ENCODE data around the gene PIP5K1B. TPM values are rescaled to one million over a fixed set of nuclear protein-coding genes. Genes with fewer than 3 reads are reported as not detected.

Gene PIP5K1B
- polyA plus RNA-seq, 2 donors: 0.14 to 0.35 TPM

DNA sequence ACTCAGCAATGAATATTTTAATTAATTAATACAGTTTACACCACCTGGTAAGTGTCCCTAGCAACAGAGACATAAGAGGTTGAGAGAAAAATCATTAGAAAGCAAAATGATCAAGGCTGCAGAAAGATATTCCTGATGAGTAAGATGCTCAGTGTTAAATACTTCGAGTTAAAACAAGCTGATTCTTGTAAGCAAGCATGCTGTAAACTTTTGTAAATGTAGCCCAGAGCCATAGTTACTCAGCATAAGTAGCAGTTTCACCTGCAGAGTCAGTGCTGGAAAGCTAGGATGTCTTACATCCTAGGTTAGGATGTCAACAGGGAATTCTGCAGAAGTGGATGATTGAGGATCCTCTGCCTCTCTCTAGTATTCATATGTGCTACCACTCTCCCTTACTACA lies 304.7 kb downstream of the PIP5K1B start:
- Histone ChIP-seq H3K4me3 (ENCODE audit: low read depth in 1 of 2, low read length in 2 of 2) (no peak overlapping the region), H3K4me1 (ENCODE audit: control insufficient read depth in 2 of 2, insufficient read depth in 2 of 2, low read length in 1 of 2) (no peaks in the 10 kb centered on the region), H3K27me3 (ENCODE audit: control insufficient read depth in 1 of 2, insufficient read depth in 2 of 2, low read length in 2 of 2) (no peaks in the 10 kb centered on the region), H3K36me3 (ENCODE audit: control insufficient read depth in 2 of 2, insufficient read depth in 2 of 2, low read length in 1 of 2) (no peaks in the 10 kb centered on the region), H3K27ac (ENCODE audit: low read depth in 2 of 2, low read length in 1 of 2) (no peak overlapping the region), H3K9me3 (ENCODE audit: control insufficient read depth in 2 of 2, insufficient read depth in 1 of 2, low read depth in 1 of 2, low read length in 1 of 2) (no peaks in the 10 kb centered on the region)
- WGBS, 2 donors: 36 to 51% methylated on average over 1 of the region's 1 CpG

- 70 to 77% methylated on average over 18 of the region's 18 CpGs for whole genome bisulfite sequencing, 2 donors
- Histone ChIP-seq H3K9me3 (ENCODE audit: control insufficient read depth in 2 of 2, insufficient read depth in 1 of 2, low read depth in 1 of 2, low read length in 1 of 2) (no peaks in the 10 kb centered on the region), H3K4me3 (ENCODE audit: low read depth in 1 of 2, low read length in 2 of 2) (no peak overlapping the region), H3K4me1 (ENCODE audit: control insufficient read depth in 2 of 2, insufficient read depth in 2 of 2, low read length in 1 of 2) (no peaks in the 10 kb centered on the region), H3K27ac (ENCODE audit: low read depth in 2 of 2, low read length in 1 of 2) (no peak overlapping the region), H3K36me3 (ENCODE audit: control insufficient read depth in 2 of 2, insufficient read depth in 2 of 2, low read length in 1 of 2) (no peaks in the 10 kb centered on the region), H3K27me3 (ENCODE audit: control insufficient read depth in 1 of 2, insufficient read depth in 2 of 2, low read length in 2 of 2) (no peaks in the 10 kb centered on the region)
Observed at GRCh38 chr9:69012696-69013381, 307.8 kb downstream of the PIP5K1B start.

DNA sequence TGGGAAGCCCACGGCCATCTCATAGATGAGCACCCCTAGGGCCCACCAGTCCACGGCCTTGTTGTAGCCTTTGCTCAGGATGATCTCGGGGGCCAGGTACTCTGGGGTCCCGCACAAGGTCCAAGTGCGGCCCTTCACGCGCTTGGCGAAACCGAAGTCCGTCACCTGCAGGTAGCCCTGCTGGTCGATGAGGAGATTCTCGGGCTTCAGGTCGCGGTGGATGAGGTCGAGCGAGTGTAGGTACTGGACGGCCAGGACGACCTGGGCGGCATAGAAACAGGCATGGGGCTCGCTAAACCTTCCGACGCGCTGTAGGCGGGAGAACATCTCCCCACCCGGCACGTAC lies 308.3 kb downstream of the PIP5K1B start:
- Histone ChIP-seq H3K36me3 (ENCODE audit: control insufficient read depth in 2 of 2, insufficient read depth in 2 of 2, low read length in 1 of 2) (no peaks in the 10 kb centered on the region), H3K9me3 (ENCODE audit: control insufficient read depth in 2 of 2, insufficient read depth in 1 of 2, low read depth in 1 of 2, low read length in 1 of 2) (no peaks in the 10 kb centered on the region), H3K4me3 (ENCODE audit: low read depth in 1 of 2, low read length in 2 of 2) (no peak overlapping the region), H3K4me1 (ENCODE audit: control insufficient read depth in 2 of 2, insufficient read depth in 2 of 2, low read length in 1 of 2) (no peaks in the 10 kb centered on the region), H3K27ac (ENCODE audit: low read depth in 2 of 2, low read length in 1 of 2) (no peak overlapping the region), H3K27me3 (ENCODE audit: control insufficient read depth in 1 of 2, insufficient read depth in 2 of 2, low read length in 2 of 2) (no peaks in the 10 kb centered on the region)
- WGBS, 2 donors: 96 to 97% methylated on average over 26 of the region's 26 CpGs

DNA sequence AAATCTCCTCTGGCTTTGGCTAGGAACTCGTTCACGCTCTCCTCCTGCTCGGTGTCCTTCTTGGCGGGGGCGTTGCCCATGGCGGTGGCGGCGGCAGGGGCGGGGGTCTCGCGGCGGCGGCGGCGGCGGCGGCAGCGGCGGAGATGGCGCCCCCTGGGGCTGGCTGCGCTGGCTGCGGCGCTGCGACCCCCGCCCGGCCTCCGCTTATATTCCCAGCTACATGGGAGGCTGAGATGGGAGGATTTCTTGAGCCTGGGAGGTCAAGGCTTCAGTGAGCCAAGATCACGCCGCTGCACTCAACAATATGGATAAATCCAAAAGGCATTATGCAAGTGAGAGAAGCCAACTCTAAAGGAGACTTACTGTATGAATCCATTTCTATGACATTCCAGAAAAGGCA lies 309.0 kb downstream of the PIP5K1B start, which contains the start of gene PRKACG:
PRKACG (minus strand) TSS at position 101 of the 400 bp plus-strand sequence; CDS start at position 80, 21 bp downstream.
- H3K4me1 ChIP-seq (ENCODE audit: control insufficient read depth in 2 of 2, insufficient read depth in 2 of 2, low read length in 1 of 2): no peaks in the 10 kb centered on the region
- no peaks in the 10 kb centered on the region for H3K9me3 ChIP-seq (ENCODE audit: control insufficient read depth in 2 of 2, insufficient read depth in 1 of 2, low read depth in 1 of 2, low read length in 1 of 2)
- no peak within 1 kb of the TSS for H3K27ac ChIP-seq (ENCODE audit: low read depth in 2 of 2, low read length in 1 of 2)
- H3K4me3 ChIP-seq (ENCODE audit: low read depth in 1 of 2, low read length in 2 of 2): no peak within 1 kb of the TSS
- no peaks in the 10 kb centered on the region for H3K36me3 ChIP-seq (ENCODE audit: control insufficient read depth in 2 of 2, insufficient read depth in 2 of 2, low read length in 1 of 2)
- 96% methylated on average over 21 to 29 of the region's 29 CpGs for WGBS, 2 donors
- H3K27me3 ChIP-seq (ENCODE audit: control insufficient read depth in 1 of 2, insufficient read depth in 2 of 2, low read length in 2 of 2): no peaks in the 10 kb centered on the region

GRCh38 chr9:69016191-69017096 lies 311.4 kb downstream of the PIP5K1B start:
- H3K4me1 ChIP-seq (ENCODE audit: control insufficient read depth in 2 of 2, insufficient read depth in 2 of 2, low read length in 1 of 2): no peaks in the 10 kb centered on the region
- no peaks in the 10 kb centered on the region for H3K27me3 ChIP-seq (ENCODE audit: control insufficient read depth in 1 of 2, insufficient read depth in 2 of 2, low read length in 2 of 2)
- H3K4me3 ChIP-seq (ENCODE audit: low read depth in 1 of 2, low read length in 2 of 2): no peak overlapping the region
- 56% methylated on average over 5 of the region's 5 CpGs for WGBS, 2 donors
- no peaks in the 10 kb centered on the region for H3K36me3 ChIP-seq (ENCODE audit: control insufficient read depth in 2 of 2, insufficient read depth in 2 of 2, low read length in 1 of 2)
- H3K9me3 ChIP-seq (ENCODE audit: control insufficient read depth in 2 of 2, insufficient read depth in 1 of 2, low read depth in 1 of 2, low read length in 1 of 2): no peaks in the 10 kb centered on the region
- H3K27ac ChIP-seq (ENCODE audit: low read depth in 2 of 2, low read length in 1 of 2): no peak overlapping the region

DNA sequence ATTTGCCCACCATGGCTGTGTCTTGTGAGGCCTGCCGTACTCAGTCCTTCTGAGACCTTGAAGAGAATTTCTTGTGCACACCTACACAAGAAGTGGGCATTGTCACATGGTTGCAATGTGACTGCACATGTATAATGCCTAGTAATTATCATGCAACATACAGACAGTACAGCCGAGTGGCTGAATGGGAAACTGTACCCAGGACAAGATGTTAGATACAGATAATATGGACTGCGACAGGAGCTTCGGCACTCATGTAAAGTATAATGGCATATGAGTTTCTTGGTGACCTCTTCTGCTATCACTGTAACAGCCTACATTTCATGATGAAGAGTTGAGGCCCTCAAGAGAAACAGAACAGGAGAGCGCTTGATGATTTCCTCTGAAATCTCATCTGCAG lies 313.7 kb downstream of the PIP5K1B start:
- 76 to 77% methylated on average over 5 of the region's 5 CpGs for WGBS, 2 donors
- Histone ChIP-seq H3K27ac (ENCODE audit: low read depth in 2 of 2, low read length in 1 of 2) (no peak overlapping the region), H3K27me3 (ENCODE audit: control insufficient read depth in 1 of 2, insufficient read depth in 2 of 2, low read length in 2 of 2) (no peaks in the 10 kb centered on the region), H3K36me3 (ENCODE audit: control insufficient read depth in 2 of 2, insufficient read depth in 2 of 2, low read length in 1 of 2) (no peaks in the 10 kb centered on the region), H3K9me3 (ENCODE audit: control insufficient read depth in 2 of 2, insufficient read depth in 1 of 2, low read depth in 1 of 2, low read length in 1 of 2) (no peaks in the 10 kb centered on the region), H3K4me1 (ENCODE audit: control insufficient read depth in 2 of 2, insufficient read depth in 2 of 2, low read length in 1 of 2) (no peaks in the 10 kb centered on the region), H3K4me3 (ENCODE audit: low read depth in 1 of 2, low read length in 2 of 2) (no peak overlapping the region)

- Histone ChIP-seq H3K4me3 (ENCODE audit: low read depth in 1 of 2, low read length in 2 of 2) (no peak overlapping the region), H3K27ac (ENCODE audit: low read depth in 2 of 2, low read length in 1 of 2) (no peak overlapping the region)
- 41 to 56% methylated on average over 3 of the region's 3 CpGs for WGBS, 2 donors
Observed at GRCh38 chr9:69019808-69020207, 314.8 kb downstream of the PIP5K1B start.

DNA sequence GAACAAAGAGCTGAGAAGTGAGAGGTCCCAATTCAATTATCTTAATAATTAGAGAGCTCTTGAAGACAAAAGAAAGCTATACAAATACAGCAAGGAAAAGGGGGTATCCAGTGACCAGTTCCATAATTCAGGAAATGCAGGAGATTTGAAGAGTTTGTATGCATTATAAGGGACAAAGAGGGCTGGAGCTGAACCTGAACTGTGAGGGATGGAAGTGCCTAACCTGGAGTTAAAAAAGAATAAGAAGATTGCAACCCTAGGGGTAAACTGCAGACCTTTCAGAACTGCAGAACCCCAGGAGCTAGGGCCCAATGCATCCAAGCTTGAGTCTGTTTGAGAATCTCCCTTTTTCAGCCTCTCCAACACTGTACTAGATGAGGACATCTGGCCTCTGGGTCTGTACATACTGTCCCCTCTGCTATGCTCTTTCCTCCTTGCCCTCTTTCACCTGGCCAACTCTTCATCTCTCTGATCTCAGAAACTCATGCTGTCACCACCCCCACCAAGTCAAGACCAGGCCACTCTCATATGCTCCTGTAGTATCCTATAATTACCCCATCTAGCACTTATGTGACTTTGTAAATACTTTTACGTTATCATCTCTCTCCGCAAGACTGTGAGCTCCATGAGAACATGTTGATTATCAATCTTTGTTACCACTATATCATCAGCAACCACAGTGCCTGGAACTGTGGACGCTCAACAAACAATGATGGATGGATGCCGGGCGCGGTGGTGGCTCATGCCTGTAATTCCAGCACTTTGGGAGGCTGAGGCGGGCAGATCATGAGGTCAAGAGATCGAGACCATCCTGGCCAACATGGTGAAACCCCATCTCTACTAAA lies 315.5 kb downstream of the PIP5K1B start:
- Histone ChIP-seq H3K4me3 (ENCODE audit: low read depth in 1 of 2, low read length in 2 of 2) (no peak overlapping the region), H3K27me3 (ENCODE audit: control insufficient read depth in 1 of 2, insufficient read depth in 2 of 2, low read length in 2 of 2) (no peaks in the 10 kb centered on the region), H3K36me3 (ENCODE audit: control insufficient read depth in 2 of 2, insufficient read depth in 2 of 2, low read length in 1 of 2) (no peaks in the 10 kb centered on the region), H3K4me1 (ENCODE audit: control insufficient read depth in 2 of 2, insufficient read depth in 2 of 2, low read length in 1 of 2) (no peaks in the 10 kb centered on the region), H3K27ac (ENCODE audit: low read depth in 2 of 2, low read length in 1 of 2) (no peak overlapping the region), H3K9me3 (ENCODE audit: control insufficient read depth in 2 of 2, insufficient read depth in 1 of 2, low read depth in 1 of 2, low read length in 1 of 2) (no peaks in the 10 kb centered on the region)
- 91 to 95% methylated on average over 8 of the region's 8 CpGs for whole genome bisulfite sequencing, 2 donors

More at GRCh38 chr9:69019808-69020207, 314.8 kb downstream of the PIP5K1B start:
- H3K9me3 ChIP-seq (ENCODE audit: control insufficient read depth in 2 of 2, insufficient read depth in 1 of 2, low read depth in 1 of 2, low read length in 1 of 2): no peaks in the 10 kb centered on the region
- no peaks in the 10 kb centered on the region for H3K27me3 ChIP-seq (ENCODE audit: control insufficient read depth in 1 of 2, insufficient read depth in 2 of 2, low read length in 2 of 2)
- no peaks in the 10 kb centered on the region for H3K4me1 ChIP-seq (ENCODE audit: control insufficient read depth in 2 of 2, insufficient read depth in 2 of 2, low read length in 1 of 2)
- no peaks in the 10 kb centered on the region for H3K36me3 ChIP-seq (ENCODE audit: control insufficient read depth in 2 of 2, insufficient read depth in 2 of 2, low read length in 1 of 2)

- Histone ChIP-seq H3K9me3 (ENCODE audit: control insufficient read depth in 2 of 2, insufficient read depth in 1 of 2, low read depth in 1 of 2, low read length in 1 of 2) (no peaks in the 10 kb centered on the region), H3K4me3 (ENCODE audit: low read depth in 1 of 2, low read length in 2 of 2) (peak overlapping the region in 1 of 2 donors; percentile 7), H3K27ac (ENCODE audit: low read depth in 2 of 2, low read length in 1 of 2) (no peak overlapping the region), H3K4me1 (ENCODE audit: control insufficient read depth in 2 of 2, insufficient read depth in 2 of 2, low read length in 1 of 2) (no peaks in the 10 kb centered on the region), H3K27me3 (ENCODE audit: control insufficient read depth in 1 of 2, insufficient read depth in 2 of 2, low read length in 2 of 2) (no peaks in the 10 kb centered on the region), H3K36me3 (ENCODE audit: control insufficient read depth in 2 of 2, insufficient read depth in 2 of 2, low read length in 1 of 2) (no peaks in the 10 kb centered on the region)
- WGBS, 2 donors: 49 to 61% methylated on average over 7 of the region's 7 CpGs
Observed at GRCh38 chr9:69023650-69024049, 318.6 kb downstream of the PIP5K1B start.

All from esophagus (tissue), 2 donors.